ENCODE results near the gene FBL.
"Not testable (repeated sequence)": the region's sequence is repeated elsewhere in the genome, so short reads cannot be mapped to it uniquely, and the experiment has no call there.

GRCh38 chr19:39889872-39890754 is 43.9 kb upstream of the FBL start:
- not testable (repeated sequence) for TF ChIP-seq CTCF, POLR2A (IDR thresholded peaks at IDR 0.05)

All from prostate gland (tissue), 2 donors.